ENCODE data around the gene NAALADL2. TPM values are rescaled to one million over a fixed set of nuclear protein-coding genes. Genes with fewer than 3 reads are reported as not detected.

The NAALADL2 gene
- total RNA-seq, 2 experiments from 2014 or later, result not detected

- peaks cover 8% of the 10 kb centered on the region for H3K9me3 Mint-ChIP-seq
- no peak overlapping the region for H3K27ac Mint-ChIP-seq
- no peak for DNase-seq
- no peaks in the 10 kb centered on the region for H3K27me3 Mint-ChIP-seq (ENCODE audit: low read depth)
- intact Hi-C loops (cut with micrococcal nuclease), result no loop called here
- H3K36me3 Mint-ChIP-seq (ENCODE audit: low read depth), result no peaks in the 10 kb centered on the region
- H3K4me1 Mint-ChIP-seq (ENCODE audit: low read depth), result no peaks in the 10 kb centered on the region
- no peak overlapping the region for H3K4me3 Mint-ChIP-seq
- CTCF ChIA-PET, result interaction anchor here (1.5 kb wide), 1 partner anchor 13 kb away, joined by 4 read pairs; no protein-coding TSS in a partner anchor
These were observed 352.3 kb downstream of the NAALADL2 start for GRCh38 chr3:175211466-175211865.

- DNase-seq, result no peak
- Mint-ChIP-seq H3K27ac (no peak overlapping the region), H3K36me3 (ENCODE audit: low read depth) (no peaks in the 10 kb centered on the region), H3K27me3 (ENCODE audit: low read depth) (no peaks in the 10 kb centered on the region), H3K4me3 (no peak overlapping the region), H3K4me1 (ENCODE audit: low read depth) (no peaks in the 10 kb centered on the region), H3K9me3 (peaks cover 6% of the 10 kb centered on the region)
- intact Hi-C loops (cut with micrococcal nuclease), result no loop called here
- CTCF ChIA-PET, result no interaction called here
These were observed 353.8 kb downstream of the NAALADL2 start for GRCh38 chr3:175212896-175213295.

- CTCF ChIA-PET, result no interaction called here
- H3K4me3 Mint-ChIP-seq, result no peak overlapping the region
- no peak overlapping the region for H3K27ac Mint-ChIP-seq
- no peaks in the 10 kb centered on the region for H3K4me1 Mint-ChIP-seq (ENCODE audit: low read depth)
- peaks cover 6% of the 10 kb centered on the region for H3K9me3 Mint-ChIP-seq
- intact Hi-C loops (cut with micrococcal nuclease), result no loop called here
- H3K27me3 Mint-ChIP-seq (ENCODE audit: low read depth), result no peaks in the 10 kb centered on the region
- no peak for DNase-seq
- H3K36me3 Mint-ChIP-seq (ENCODE audit: low read depth), result no peaks in the 10 kb centered on the region
These were observed 355.1 kb downstream of the NAALADL2 start for GRCh38 chr3:175214216-175214615.

- CTCF ChIA-PET, result no interaction called here
- H3K4me3 Mint-ChIP-seq, result no peak overlapping the region
- H3K27ac Mint-ChIP-seq, result no peak overlapping the region
- intact Hi-C loops (cut with micrococcal nuclease), result no loop called here
- H3K36me3 Mint-ChIP-seq (ENCODE audit: low read depth), result no peaks in the 10 kb centered on the region
- no peak for DNase-seq
- no peaks in the 10 kb centered on the region for H3K27me3 Mint-ChIP-seq (ENCODE audit: low read depth)
- peaks cover 6% of the 10 kb centered on the region for H3K9me3 Mint-ChIP-seq
- H3K4me1 Mint-ChIP-seq (ENCODE audit: low read depth), result no peaks in the 10 kb centered on the region
These were observed 356.7 kb downstream of the NAALADL2 start for GRCh38 chr3:175215833-175216232.

- Mint-ChIP-seq H3K4me3 (no peak overlapping the region), H3K4me1 (ENCODE audit: low read depth) (no peaks in the 10 kb centered on the region), H3K27ac (no peak overlapping the region), H3K27me3 (ENCODE audit: low read depth) (no peaks in the 10 kb centered on the region), H3K9me3 (no peaks in the 10 kb centered on the region), H3K36me3 (ENCODE audit: low read depth) (no peaks in the 10 kb centered on the region)
- CTCF ChIA-PET, result no interaction called here
- intact Hi-C loops (cut with micrococcal nuclease), result no loop called here
- no peak for DNase-seq
These were observed 363.2 kb downstream of the NAALADL2 start for GRCh38 chr3:175222356-175222755.

- DNase-seq, result no peak
- no peaks in the 10 kb centered on the region for H3K4me1 Mint-ChIP-seq (ENCODE audit: low read depth)
- no peak overlapping the region for H3K27ac Mint-ChIP-seq
- intact Hi-C loops (cut with micrococcal nuclease), result no loop called here
- H3K36me3 Mint-ChIP-seq (ENCODE audit: low read depth), result no peaks in the 10 kb centered on the region
- H3K9me3 Mint-ChIP-seq, result no peaks in the 10 kb centered on the region
- H3K27me3 Mint-ChIP-seq (ENCODE audit: low read depth), result no peaks in the 10 kb centered on the region
- no peak overlapping the region for H3K4me3 Mint-ChIP-seq
- CTCF ChIA-PET, result no interaction called here
These were observed 364.9 kb downstream of the NAALADL2 start for GRCh38 chr3:175224051-175224450.

GRCh38 chr3:175226444-175226843 lies 367.3 kb downstream of the NAALADL2 start:
- intact Hi-C loops (cut with micrococcal nuclease), result no loop called here
- Mint-ChIP-seq H3K4me1 (ENCODE audit: low read depth) (no peaks in the 10 kb centered on the region), H3K27ac (no peak overlapping the region), H3K9me3 (no peaks in the 10 kb centered on the region), H3K4me3 (no peak overlapping the region), H3K27me3 (ENCODE audit: low read depth) (no peaks in the 10 kb centered on the region), H3K36me3 (ENCODE audit: low read depth) (no peaks in the 10 kb centered on the region)
- no peak for DNase-seq
- CTCF ChIA-PET, result no interaction called here

GRCh38 chr3:175227126-175227525 lies 368.0 kb downstream of the NAALADL2 start:
- CTCF ChIA-PET, result no interaction called here
- intact Hi-C loops (cut with micrococcal nuclease), result no loop called here
- no peak overlapping the region for H3K27ac Mint-ChIP-seq
- H3K4me1 Mint-ChIP-seq (ENCODE audit: low read depth), result no peaks in the 10 kb centered on the region
- no peak for DNase-seq
- H3K27me3 Mint-ChIP-seq (ENCODE audit: low read depth), result no peaks in the 10 kb centered on the region
- H3K4me3 Mint-ChIP-seq, result no peak overlapping the region
- no peaks in the 10 kb centered on the region for H3K36me3 Mint-ChIP-seq (ENCODE audit: low read depth)
- no peaks in the 10 kb centered on the region for H3K9me3 Mint-ChIP-seq

- Mint-ChIP-seq H3K27ac (no peak overlapping the region), H3K36me3 (ENCODE audit: low read depth) (no peaks in the 10 kb centered on the region), H3K4me3 (no peak overlapping the region), H3K9me3 (peaks cover 3% of the 10 kb centered on the region), H3K4me1 (ENCODE audit: low read depth) (no peaks in the 10 kb centered on the region), H3K27me3 (ENCODE audit: low read depth) (no peaks in the 10 kb centered on the region)
- no peak for DNase-seq
- intact Hi-C loops (cut with micrococcal nuclease), result no loop called here
- CTCF ChIA-PET, result interaction anchor here (0.7 kb wide), 1 partner anchor 184 kb away, joined by 3 read pairs; no protein-coding TSS in a partner anchor
These were observed 375.1 kb downstream of the NAALADL2 start for GRCh38 chr3:175233957-175234940.

- Mint-ChIP-seq H3K27me3 (ENCODE audit: low read depth) (no peaks in the 10 kb centered on the region), H3K4me3 (no peak overlapping the region), H3K4me1 (ENCODE audit: low read depth) (no peaks in the 10 kb centered on the region), H3K36me3 (ENCODE audit: low read depth) (no peaks in the 10 kb centered on the region), H3K9me3 (peaks cover 5% of the 10 kb centered on the region), H3K27ac (no peak overlapping the region)
- intact Hi-C loops (cut with micrococcal nuclease), result no loop called here
- no peak for DNase-seq
- CTCF ChIA-PET, result no interaction called here
These were observed 379.7 kb downstream of the NAALADL2 start for GRCh38 chr3:175238801-175239200.

GRCh38 chr3:175240921-175241320 lies 381.8 kb downstream of the NAALADL2 start:
- Mint-ChIP-seq H3K4me1 (ENCODE audit: low read depth) (no peaks in the 10 kb centered on the region), H3K36me3 (ENCODE audit: low read depth) (no peaks in the 10 kb centered on the region), H3K27ac (no peak overlapping the region), H3K4me3 (no peak overlapping the region), H3K27me3 (ENCODE audit: low read depth) (no peaks in the 10 kb centered on the region), H3K9me3 (peaks cover 2% of the 10 kb centered on the region)
- CTCF ChIA-PET, result no interaction called here
- DNase-seq, result no peak
- intact Hi-C loops (cut with micrococcal nuclease), result no loop called here

GRCh38 chr3:175242243-175242642 lies 383.1 kb downstream of the NAALADL2 start:
- no peak overlapping the region for H3K27ac Mint-ChIP-seq
- intact Hi-C loops (cut with micrococcal nuclease), result no loop called here
- H3K4me3 Mint-ChIP-seq, result no peak overlapping the region
- no peak for DNase-seq
- peaks cover 2% of the 10 kb centered on the region for H3K9me3 Mint-ChIP-seq
- CTCF ChIA-PET, result no interaction called here
- no peaks in the 10 kb centered on the region for H3K36me3 Mint-ChIP-seq (ENCODE audit: low read depth)
- no peaks in the 10 kb centered on the region for H3K4me1 Mint-ChIP-seq (ENCODE audit: low read depth)
- H3K27me3 Mint-ChIP-seq (ENCODE audit: low read depth), result no peaks in the 10 kb centered on the region

- H3K27ac Mint-ChIP-seq, result no peak overlapping the region
- no peak for DNase-seq
- CTCF ChIA-PET, result no interaction called here
- no peaks in the 10 kb centered on the region for H3K27me3 Mint-ChIP-seq (ENCODE audit: low read depth)
- no peak overlapping the region for H3K4me3 Mint-ChIP-seq
- peaks cover 2% of the 10 kb centered on the region for H3K9me3 Mint-ChIP-seq
- no peaks in the 10 kb centered on the region for H3K36me3 Mint-ChIP-seq (ENCODE audit: low read depth)
- H3K4me1 Mint-ChIP-seq (ENCODE audit: low read depth), result no peaks in the 10 kb centered on the region
- intact Hi-C loops (cut with micrococcal nuclease), result no loop called here
These were observed 387.1 kb downstream of the NAALADL2 start for GRCh38 chr3:175246234-175246633.

Data from activated naive CD4-positive, alpha-beta T cell treated with anti-CD3 and anti-CD28 coated beads for 36 hours (primary cell).